Measurements from ENCODE around the gene KRTAP1-4. TPM values are rescaled to one million over a fixed set of nuclear protein-coding genes. Genes with fewer than 3 reads are reported as not detected.
"Not testable (repeated sequence)": the region's sequence is repeated elsewhere in the genome, so short reads cannot be mapped to it uniquely, and the experiment has no call there.

KRTAP1-4 gene
- total RNA-seq, 2 experiments from 2014 or later, result not detected

GRCh38 chr17:41057547-41057946, 27.6 kb upstream of the KRTAP1-4 start:
- Mint-ChIP-seq H3K27me3 (peaks cover 30% of the 10 kb centered on the region), H3K9me3 (no peaks in the 10 kb centered on the region), H3K27ac (no peak overlapping the region)

GRCh38 chr17:41055130-41055529, 25.1 kb upstream of the KRTAP1-4 start, which contains the start of gene KRTAP2-2:
Gene KRTAP2-2, minus strand, starts transcription at chr17:41055230. Its CDS starts 19 bp downstream, at chr17:41055211.
- not testable (repeated sequence) for H3K4me3 Mint-ChIP-seq, H3K27ac Mint-ChIP-seq, DNase-seq, H3K4me1 Mint-ChIP-seq, H3K9me3 Mint-ChIP-seq, H3K36me3 Mint-ChIP-seq
- peaks cover 17% of the 10 kb centered on the region for H3K27me3 Mint-ChIP-seq

More at GRCh38 chr17:41057547-41057946, 27.6 kb upstream of the KRTAP1-4 start:
- Mint-ChIP-seq H3K4me1 (no peaks in the 10 kb centered on the region), H3K36me3 (no peaks in the 10 kb centered on the region), H3K4me3 (no peak overlapping the region)
- no peak for DNase-seq

- not testable (repeated sequence) for H3K9me3 Mint-ChIP-seq, H3K4me3 Mint-ChIP-seq, H3K36me3 Mint-ChIP-seq, H3K27ac Mint-ChIP-seq, DNase-seq, H3K4me1 Mint-ChIP-seq
- peaks cover 19% of the 10 kb centered on the region for H3K27me3 Mint-ChIP-seq
Observed at GRCh38 chr17:41054556-41054955, 24.6 kb upstream of the KRTAP1-4 start.

- Mint-ChIP-seq H3K4me3 (no peak overlapping the region), H3K4me1 (no peaks in the 10 kb centered on the region), H3K36me3 (no peaks in the 10 kb centered on the region), H3K27ac (no peak overlapping the region), H3K9me3 (no peaks in the 10 kb centered on the region), H3K27me3 (peaks cover 14% of the 10 kb centered on the region)
- no peak for DNase-seq
Observed at GRCh38 chr17:41054025-41054424, 24.0 kb upstream of the KRTAP1-4 start.

GRCh38 chr17:41052566-41052965, 22.6 kb upstream of the KRTAP1-4 start:
- no peak for DNase-seq
- no peaks in the 10 kb centered on the region for H3K36me3 Mint-ChIP-seq
- no peak overlapping the region for H3K4me3 Mint-ChIP-seq
- H3K27ac Mint-ChIP-seq, result no peak overlapping the region
- H3K9me3 Mint-ChIP-seq, result no peaks in the 10 kb centered on the region
- peaks cover 23% of the 10 kb centered on the region for H3K27me3 Mint-ChIP-seq
- H3K4me1 Mint-ChIP-seq, result no peaks in the 10 kb centered on the region

- H3K9me3 Mint-ChIP-seq, result peaks cover 1% of the 10 kb centered on the region
- no peak overlapping the region for H3K27ac Mint-ChIP-seq
- no peak for DNase-seq
- peaks cover 32% of the 10 kb centered on the region for H3K27me3 Mint-ChIP-seq
- H3K36me3 Mint-ChIP-seq, result no peaks in the 10 kb centered on the region
- H3K4me1 Mint-ChIP-seq, result no peaks in the 10 kb centered on the region
- H3K4me3 Mint-ChIP-seq, result no peak overlapping the region
Observed at GRCh38 chr17:41049110-41049509, 19.1 kb upstream of the KRTAP1-4 start.

GRCh38 chr17:41048441-41048840, 18.4 kb upstream of the KRTAP1-4 start:
- H3K9me3 Mint-ChIP-seq, result peaks cover 5% of the 10 kb centered on the region
- DNase-seq, result no peak
- no peak overlapping the region for H3K4me3 Mint-ChIP-seq
- H3K27ac Mint-ChIP-seq, result no peak overlapping the region
- peaks cover 32% of the 10 kb centered on the region for H3K27me3 Mint-ChIP-seq
- peaks cover 2% of the 10 kb centered on the region for H3K4me1 Mint-ChIP-seq
- peaks cover 2% of the 10 kb centered on the region for H3K36me3 Mint-ChIP-seq

- not testable (repeated sequence) for H3K9me3 Mint-ChIP-seq, DNase-seq, H3K27ac Mint-ChIP-seq, H3K36me3 Mint-ChIP-seq, H3K4me3 Mint-ChIP-seq, H3K4me1 Mint-ChIP-seq
- H3K27me3 Mint-ChIP-seq, result peaks cover 32% of the 10 kb centered on the region
Observed at GRCh38 chr17:41046735-41047465, 16.9 kb upstream of the KRTAP1-4 start, which contains the start of gene KRTAP2-1. Gene KRTAP2-1, minus strand, starts transcription at chr17:41047316. Its CDS starts 49 bp downstream, at chr17:41047267.

GRCh38 chr17:41042953-41043352, 13.0 kb upstream of the KRTAP1-4 start:
- Mint-ChIP-seq H3K4me1 (peaks cover 2% of the 10 kb centered on the region), H3K27me3 (peaks cover 18% of the 10 kb centered on the region), H3K36me3 (peaks cover 3% of the 10 kb centered on the region), H3K9me3 (peaks cover 6% of the 10 kb centered on the region), H3K4me3 (no peak overlapping the region), H3K27ac (no peak overlapping the region)
- DNase-seq, result no peak

- not testable (repeated sequence) for H3K27ac Mint-ChIP-seq, H3K4me1 Mint-ChIP-seq, H3K27me3 Mint-ChIP-seq, H3K4me3 Mint-ChIP-seq, DNase-seq, H3K36me3 Mint-ChIP-seq, H3K9me3 Mint-ChIP-seq
Observed at GRCh38 chr17:41040783-41041571, 11.0 kb upstream of the KRTAP1-4 start, which contains the start of gene KRTAP1-1. Gene KRTAP1-1, minus strand, starts transcription at chr17:41041450. Its CDS starts 53 bp downstream, at chr17:41041397.

- no peak for DNase-seq
- Mint-ChIP-seq H3K4me1 (no peaks in the 10 kb centered on the region), H3K36me3 (no peaks in the 10 kb centered on the region), H3K4me3 (no peak overlapping the region), H3K27ac (no peak overlapping the region), H3K27me3 (peaks cover 3% of the 10 kb centered on the region), H3K9me3 (no peaks in the 10 kb centered on the region)
Observed at GRCh38 chr17:41037853-41038350, 7.9 kb upstream of the KRTAP1-4 start.

GRCh38 chr17:41034346-41034935, 4.4 kb upstream of the KRTAP1-4 start, which contains the start of gene KRTAP1-3:
Gene KRTAP1-3, minus strand, starts transcription at chr17:41034874. Its CDS starts 53 bp downstream, at chr17:41034821.
- not testable (repeated sequence) for H3K27ac Mint-ChIP-seq, H3K27me3 Mint-ChIP-seq

GRCh38 chr17:41026715-41027471, 3.1 kb downstream of the KRTAP1-4 start, which contains the start of gene KRTAP1-5:
Gene KRTAP1-5, minus strand, starts transcription at chr17:41027208. Its CDS starts 53 bp downstream, at chr17:41027155.
- H3K36me3 Mint-ChIP-seq, result no peaks in the 10 kb centered on the region
- H3K27me3 Mint-ChIP-seq, result peaks cover 5% of the 10 kb centered on the region
- no peak for DNase-seq
- H3K4me1 Mint-ChIP-seq, result no peaks in the 10 kb centered on the region
- H3K27ac Mint-ChIP-seq, result no peak within 1 kb of the TSS
- no peak within 1 kb of the TSS for H3K4me3 Mint-ChIP-seq
- H3K9me3 Mint-ChIP-seq, result no peaks in the 10 kb centered on the region

More at GRCh38 chr17:41034346-41034935, 4.4 kb upstream of the KRTAP1-4 start, which contains the start of gene KRTAP1-3:
- DNase-seq, H3K4me3 Mint-ChIP-seq, H3K36me3 Mint-ChIP-seq, H3K4me1 Mint-ChIP-seq, H3K9me3 Mint-ChIP-seq: not testable (repeated sequence)

- Mint-ChIP-seq H3K4me3 (no peak overlapping the region), H3K9me3 (no peaks in the 10 kb centered on the region), H3K36me3 (no peaks in the 10 kb centered on the region), H3K27ac (no peak overlapping the region), H3K27me3 (no peaks in the 10 kb centered on the region), H3K4me1 (no peaks in the 10 kb centered on the region)
- DNase-seq, result no peak
Observed at GRCh38 chr17:41024697-41025096, 5.3 kb downstream of the KRTAP1-4 start.

Data from activated naive CD8-positive, alpha-beta T cell treated with anti-CD3 and anti-CD28 coated beads for 36 hours (primary cell).